Suprapubic skin (tissue), 3 donors: ENCODE data around the gene CFAP99.

ENCODE experiments used
- POLR2A ChIP-seq, 2 donors: fragments of 450-650 bp; IDR thresholded peaks; one replicate each; pipeline ENCODE4 v1.6.1; 2017; ENCODE audit warnings: antibody characterized with exemption in 2 of 2, mild to moderate bottlenecking in 2 of 2, moderate library complexity in 2 of 2
- TF ChIP-seq, protein P1 (sequence below), 2 donors: fragments of 200-600 bp in 1 of 2; fragments of 450-650 bp in 1 of 2; sonication (generic) in 1 of 2; IDR thresholded peaks; one replicate each; pipeline ENCODE4 v1.5.1; 2016 to 2019; ENCODE audit warnings: antibody characterized with exemption in 2 of 2, mild to moderate bottlenecking in 1 of 2, moderate library complexity in 1 of 2

DNA sequence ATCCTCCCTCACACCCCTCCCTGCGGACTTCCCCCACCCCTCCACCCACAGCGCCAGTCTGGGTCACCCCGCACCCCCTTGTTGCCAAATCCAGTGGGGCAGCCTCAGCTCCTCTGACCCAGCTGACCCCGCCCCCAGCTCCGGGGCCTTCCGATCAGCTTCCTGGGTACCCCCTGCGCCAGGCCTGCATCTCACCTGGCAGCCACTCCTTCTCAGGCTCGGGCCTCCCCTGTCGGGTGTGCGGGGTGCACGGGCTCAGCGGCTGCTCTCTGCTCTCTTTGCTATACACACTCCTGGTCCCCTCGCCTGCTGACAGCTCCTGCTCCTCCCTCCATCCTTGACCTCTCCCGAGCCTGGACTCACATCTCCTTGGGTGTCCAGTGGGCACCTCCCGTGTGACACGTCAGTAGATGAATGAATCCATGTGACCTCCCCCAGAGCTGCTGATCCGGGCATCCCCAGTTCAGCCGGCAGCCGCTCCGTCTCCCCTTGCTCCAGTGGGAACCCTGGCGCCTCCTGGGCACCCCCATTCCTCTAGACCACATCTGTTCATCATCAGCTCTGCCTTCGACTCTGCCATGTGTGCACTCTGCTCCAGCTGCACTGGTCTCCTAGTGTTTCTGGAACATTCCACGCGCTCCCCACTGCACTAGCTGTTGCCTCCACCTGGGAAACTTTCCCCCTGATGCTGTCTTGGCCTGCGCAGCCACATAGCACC is 9.9 kb downstream of the CFAP99 start:
- TF ChIP-seq, protein P1, sequence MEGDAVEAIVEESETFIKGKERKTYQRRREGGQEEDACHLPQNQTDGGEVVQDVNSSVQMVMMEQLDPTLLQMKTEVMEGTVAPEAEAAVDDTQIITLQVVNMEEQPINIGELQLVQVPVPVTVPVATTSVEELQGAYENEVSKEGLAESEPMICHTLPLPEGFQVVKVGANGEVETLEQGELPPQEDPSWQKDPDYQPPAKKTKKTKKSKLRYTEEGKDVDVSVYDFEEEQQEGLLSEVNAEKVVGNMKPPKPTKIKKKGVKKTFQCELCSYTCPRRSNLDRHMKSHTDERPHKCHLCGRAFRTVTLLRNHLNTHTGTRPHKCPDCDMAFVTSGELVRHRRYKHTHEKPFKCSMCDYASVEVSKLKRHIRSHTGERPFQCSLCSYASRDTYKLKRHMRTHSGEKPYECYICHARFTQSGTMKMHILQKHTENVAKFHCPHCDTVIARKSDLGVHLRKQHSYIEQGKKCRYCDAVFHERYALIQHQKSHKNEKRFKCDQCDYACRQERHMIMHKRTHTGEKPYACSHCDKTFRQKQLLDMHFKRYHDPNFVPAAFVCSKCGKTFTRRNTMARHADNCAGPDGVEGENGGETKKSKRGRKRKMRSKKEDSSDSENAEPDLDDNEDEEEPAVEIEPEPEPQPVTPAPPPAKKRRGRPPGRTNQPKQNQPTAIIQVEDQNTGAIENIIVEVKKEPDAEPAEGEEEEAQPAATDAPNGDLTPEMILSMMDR (IDR thresholded peaks at IDR 0.05): no peak
- TF ChIP-seq POLR2A (IDR thresholded peaks at IDR 0.05): no peak
